Thyroid gland (tissue), 4 donors: ENCODE results near the gene FMN1. TPM values are rescaled to one million over a fixed set of nuclear protein-coding genes. Genes with fewer than 3 reads are reported as not detected.

Experiments
- DNase-seq, 2 donors: peaks; one replicate each; pipeline ENCODE4 v3.0.0-alpha.2; 2019
- H3K27ac ChIP-seq, 3 donors: fragments of 200-600 bp; sonication (generic); 1 replicate in 2 of 3; 2 replicates in 1 of 3; pipeline ENCODE4 v1.5.1; 2016 to 2019; ENCODE audit warnings: mild to moderate bottlenecking in 1 of 3, moderate library complexity in 1 of 3
- H3K27me3 ChIP-seq: fragments of 200-600 bp; sonication (generic); one replicate; pipeline ENCODE4 v1.5.1; 2019
- H3K36me3 ChIP-seq, 2 donors: fragments of 200-600 bp; sonication (generic); one replicate each; pipeline ENCODE4 v1.5.1; 2016 to 2019
- H3K4me1 ChIP-seq, 2 donors: fragments of 200-600 bp; sonication (generic); one replicate each; pipeline ENCODE4 v1.5.1; 2017 to 2019
- H3K4me3 ChIP-seq, 3 donors: fragments of 200-600 bp; sonication (generic); replicated peaks in 1 of 3; 1 replicate in 2 of 3; 2 replicates in 1 of 3; pipeline ENCODE4 v1.5.1; 2016; ENCODE audit warnings: mild to moderate bottlenecking in 1 of 3
- H3K9me3 ChIP-seq: fragments of 200-600 bp; sonication (generic); one replicate; pipeline ENCODE4 v1.5.1; 2017
- POLR2A ChIP-seq, 2 donors: fragments of 450-650 bp; IDR thresholded peaks; one replicate each; pipeline ENCODE4 v1.6.1; 2017; ENCODE audit warnings: antibody characterized with exemption in 2 of 2, mild to moderate bottlenecking in 2 of 2, moderate library complexity in 1 of 2
- WGBS, 2 donors: methylation state at CpG; one replicate each; pipeline ENCODE4 v1.1.5; 2017; 5-methylcytosine and 5-hydroxymethylcytosine counted together
- intact Hi-C: fragments of 100-400 bp; cut with DNase I; formaldehyde crosslinking; loops from one replicate; pipeline ENCODE4 v1.15.1; 2023
- total RNA-seq, 4 donors: library from RNA; depleted of rRNA; stranded (reverse); fragments of >200 nt; gene quantifications; one replicate each; pipeline ENCODE4 v1.2.3, GENCODE V29; 2016
- TF ChIP-seq, protein P1 (sequence below), 6 experiments: fragments of 200-600 bp in 3 of 6; fragments of 450-650 bp in 3 of 6; sonication (generic) in 3 of 6; IDR thresholded peaks; one replicate each; pipeline ENCODE4 v1.5.1; 2016 to 2019; ENCODE audit warnings: antibody characterized with exemption in 6 of 6, mild to moderate bottlenecking in 2 of 6, inconsistent platforms in 1 of 6, moderate library complexity in 1 of 6

The FMN1 gene
- total RNA-seq, 4 donors from 2014 or later, result 13.8 to 28.3 (median 22.5) TPM

- H3K27me3 ChIP-seq, result no peaks in the 10 kb centered on the region
- H3K9me3 ChIP-seq, result no peaks in the 10 kb centered on the region
- no peaks in the 10 kb centered on the region for H3K36me3 ChIP-seq
- H3K4me1 ChIP-seq, result peaks cover 44 to 51% of the 10 kb centered on the region in 2 donors
- intact Hi-C loops, result no loop called here
- TF ChIP-seq POLR2A (IDR thresholded peaks at IDR 0.05), result peak in 1 of 2 donors; percentile 71
- TF ChIP-seq, protein P1, sequence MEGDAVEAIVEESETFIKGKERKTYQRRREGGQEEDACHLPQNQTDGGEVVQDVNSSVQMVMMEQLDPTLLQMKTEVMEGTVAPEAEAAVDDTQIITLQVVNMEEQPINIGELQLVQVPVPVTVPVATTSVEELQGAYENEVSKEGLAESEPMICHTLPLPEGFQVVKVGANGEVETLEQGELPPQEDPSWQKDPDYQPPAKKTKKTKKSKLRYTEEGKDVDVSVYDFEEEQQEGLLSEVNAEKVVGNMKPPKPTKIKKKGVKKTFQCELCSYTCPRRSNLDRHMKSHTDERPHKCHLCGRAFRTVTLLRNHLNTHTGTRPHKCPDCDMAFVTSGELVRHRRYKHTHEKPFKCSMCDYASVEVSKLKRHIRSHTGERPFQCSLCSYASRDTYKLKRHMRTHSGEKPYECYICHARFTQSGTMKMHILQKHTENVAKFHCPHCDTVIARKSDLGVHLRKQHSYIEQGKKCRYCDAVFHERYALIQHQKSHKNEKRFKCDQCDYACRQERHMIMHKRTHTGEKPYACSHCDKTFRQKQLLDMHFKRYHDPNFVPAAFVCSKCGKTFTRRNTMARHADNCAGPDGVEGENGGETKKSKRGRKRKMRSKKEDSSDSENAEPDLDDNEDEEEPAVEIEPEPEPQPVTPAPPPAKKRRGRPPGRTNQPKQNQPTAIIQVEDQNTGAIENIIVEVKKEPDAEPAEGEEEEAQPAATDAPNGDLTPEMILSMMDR (IDR thresholded peaks at IDR 0.05), result no peak
- peak; percentile 67 to 78 for DNase-seq
- H3K4me3 ChIP-seq, result no peak overlapping the region
- 28 to 36% methylated on average over 3 of the region's 3 CpGs for WGBS, 2 donors
- peak overlapping the region; percentile 26 to 45 (median 37) for H3K27ac ChIP-seq
These were observed 129.6 kb downstream of the FMN1 start for GRCh38 chr15:33064878-33065277.

DNA sequence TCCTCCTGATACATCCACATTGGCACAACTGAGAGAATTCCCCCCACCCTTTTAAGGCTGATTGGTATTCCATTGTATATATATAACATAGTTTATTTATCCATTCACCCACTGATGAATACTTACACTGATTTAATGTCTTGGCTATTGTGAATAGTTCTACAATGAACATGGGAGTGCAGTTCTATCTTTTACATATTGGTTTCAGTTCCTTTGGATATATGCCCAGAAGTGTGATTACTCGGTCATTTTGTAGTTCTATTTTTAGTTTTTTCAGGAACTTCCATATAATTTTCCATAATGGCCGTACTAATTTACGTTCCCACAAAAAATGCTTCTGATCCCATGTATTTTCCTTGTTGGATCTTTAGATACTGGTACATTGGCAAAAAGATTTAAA lies 135.3 kb downstream of the FMN1 start:
- Histone ChIP-seq H3K4me1 (peaks cover 0 to 6% of the 10 kb centered on the region in 2 donors), H3K36me3 (no peaks in the 10 kb centered on the region), H3K4me3 (no peak overlapping the region), H3K27ac (no peak overlapping the region), H3K27me3 (no peaks in the 10 kb centered on the region), H3K9me3 (no peaks in the 10 kb centered on the region)
- intact Hi-C loops, result no loop called here
- no peak for TF ChIP-seq POLR2A (IDR thresholded peaks at IDR 0.05)
- TF ChIP-seq, protein P1 (IDR thresholded peaks at IDR 0.05), result no peak
- WGBS, 2 donors, result 52 to 72% methylated on average over 3 of the region's 3 CpGs
- no peak for DNase-seq

- DNase-seq, result no peak
- intact Hi-C loops, result no loop called here
- 94% methylated on average over 8 of the region's 8 CpGs for WGBS, 2 donors
These were observed 136.7 kb downstream of the FMN1 start for GRCh38 chr15:33057845-33058244.

DNA sequence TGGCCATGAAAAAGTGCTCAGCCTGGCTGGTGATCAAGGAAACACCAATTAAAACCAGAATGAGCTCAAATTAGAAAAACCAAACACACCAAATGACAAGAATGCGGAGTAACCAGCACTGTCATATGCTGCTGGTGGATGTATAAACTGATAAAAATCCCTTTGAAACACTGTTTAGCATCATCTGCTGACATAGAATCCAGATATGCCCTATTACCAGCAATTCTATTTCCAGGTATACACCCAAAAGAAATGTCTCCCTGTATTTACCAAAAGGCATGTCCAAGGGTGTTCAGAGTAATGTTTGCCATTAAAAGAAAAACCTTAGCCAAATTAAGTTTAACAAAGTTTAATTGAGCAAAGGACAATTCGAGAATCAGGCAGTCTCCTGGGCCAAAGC lies 138.6 kb downstream of the FMN1 start:
- WGBS, 2 donors, result 87 to 89% methylated on average over 2 of the region's 2 CpGs
- Histone ChIP-seq H3K36me3 (no peaks in the 10 kb centered on the region), H3K27ac (no peak overlapping the region), H3K9me3 (no peaks in the 10 kb centered on the region), H3K4me3 (no peak overlapping the region), H3K27me3 (no peaks in the 10 kb centered on the region), H3K4me1 (peaks cover 11 to 12% of the 10 kb centered on the region in 2 donors)
- intact Hi-C loops, result no loop called here
- no peak for DNase-seq
- TF ChIP-seq, protein P1 (IDR thresholded peaks at IDR 0.05), result no peak
- no peak for TF ChIP-seq POLR2A (IDR thresholded peaks at IDR 0.05)

More at GRCh38 chr15:33057845-33058244, 136.7 kb downstream of the FMN1 start:
- no peaks in the 10 kb centered on the region for H3K36me3 ChIP-seq
- no peaks in the 10 kb centered on the region for H3K27me3 ChIP-seq
- no peak overlapping the region for H3K4me3 ChIP-seq
- TF ChIP-seq, protein P1 (IDR thresholded peaks at IDR 0.05), result no peak
- TF ChIP-seq POLR2A (IDR thresholded peaks at IDR 0.05), result no peak
- no peak overlapping the region for H3K27ac ChIP-seq
- no peaks in the 10 kb centered on the region for H3K9me3 ChIP-seq
- no peaks in the 10 kb centered on the region for H3K4me1 ChIP-seq

DNA sequence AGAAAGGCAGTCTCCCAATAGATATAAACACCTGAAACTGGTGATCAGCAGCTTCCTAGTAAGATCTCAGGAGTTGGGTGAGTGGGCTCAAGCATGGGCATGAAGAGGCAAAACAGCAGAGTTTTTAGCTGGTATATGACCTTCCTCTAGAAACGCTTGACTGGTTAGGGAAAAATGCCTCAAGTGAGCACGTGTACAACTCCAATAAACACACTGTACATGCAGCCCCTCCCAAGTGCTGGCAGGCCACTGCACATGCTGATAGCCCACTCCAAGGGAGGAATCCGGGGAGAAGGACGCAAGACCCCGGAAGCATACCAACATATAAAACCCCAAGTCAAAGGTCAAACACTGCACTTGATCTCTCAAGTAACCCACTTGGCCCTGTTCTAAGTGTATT lies 143.0 kb downstream of the FMN1 start:
- 21 to 50% methylated on average over 5 of the region's 5 CpGs for WGBS, 2 donors
- H3K4me1 ChIP-seq, result peaks cover 12 to 13% of the 10 kb centered on the region in 2 donors
- intact Hi-C loops, result no loop called here

More for the DNA sequence above, 143.0 kb downstream of the FMN1 start:
- TF ChIP-seq, protein P1 (IDR thresholded peaks at IDR 0.05), result no peak
- no peak for TF ChIP-seq POLR2A (IDR thresholded peaks at IDR 0.05)
- Histone ChIP-seq H3K4me3 (no peak overlapping the region), H3K27me3 (no peaks in the 10 kb centered on the region), H3K9me3 (no peaks in the 10 kb centered on the region), H3K36me3 (no peaks in the 10 kb centered on the region), H3K27ac (peak overlapping the region in 2 of 3 donors; percentile 21 to 54)
- peak; percentile 29 to 36 for DNase-seq
